SH-SY5Y (cell line): ENCODE data around the gene PAPPA.

Source experiments
- GATA2 ChIP-seq: IDR thresholded peaks from 2 replicates; pipeline ENCODE4 v1.6.1; 2011; ENCODE audit warnings: mild to moderate bottlenecking, low read depth, low read length
- GATA3 ChIP-seq: IDR thresholded peaks from 2 replicates; pipeline ENCODE4 v1.6.1; 2011; ENCODE audit warnings: low read depth, mild to moderate bottlenecking, low read length, moderate library complexity

GRCh38 chr9:116163293-116164055 lies 9.9 kb downstream of the PAPPA start:
- no peak for TF ChIP-seq GATA2
- TF ChIP-seq GATA3, result no peak
